SK-N-SH (cell line): ENCODE data around the gene PNPLA1. TPM values are rescaled to one million over a fixed set of nuclear protein-coding genes. Genes with fewer than 3 reads are reported as not detected.

Experiments used
- FOXJ3 ChIP-seq: sonication (generic); formaldehyde crosslinking; IDR thresholded peaks from 2 replicates; pipeline ENCODE4 v1.5.1; 2020; ENCODE audit warnings: mild to moderate bottlenecking, missing genetic modification reagents
- PBX3 ChIP-seq: IDR thresholded peaks from 2 replicates; pipeline ENCODE4; 2012
- RCOR1 ChIP-seq: fragments of 150-350 bp; IDR thresholded peaks from 2 replicates; pipeline ENCODE4 v1.6.1; 2017; ENCODE audit warnings: antibody characterized with exemption, low read length
- ZBTB33 ChIP-seq: IDR thresholded peaks from 2 replicates; pipeline ENCODE4 v1.4.0; 2012; ENCODE audit warnings: low read depth, borderline replicate concordance
- polyA plus RNA-seq, 3 experiments: library from polyadenylated mRNA; depleted of rRNA; stranded (reverse); fragments of >200 nt; gene quantifications; 2 replicates each; pipeline ENCODE4 v1.2.3, GENCODE V29; 2012

PNPLA1 gene
- polyA plus RNA-seq, 1 of the 3 experiments (the other 2 are of a cell fraction), result not detected

GRCh38 chr6:36357872-36358225, 88.0 kb downstream of the PNPLA1 start (continued):
- no peak for TF ChIP-seq ZBTB33
- TF ChIP-seq RCOR1, result no peak
- no peak for TF ChIP-seq PBX3
- TF ChIP-seq FOXJ3 (CRISPR knock-in tag), result no peak

Other genes with a start within 250 kb of the PNPLA1 start
- gene SLC26A8, start 245.4 kb upstream of the PNPLA1 start, polyA plus RNA-seq (2012; rRNA removed), result not detected in 2 replicates
- 19.8 and 27.4 TPM in 2 replicates for gene MAPK14, start 242.3 kb upstream of the PNPLA1 start, polyA plus RNA-seq (2012; rRNA removed)
- gene MAPK13, start 139.5 kb upstream of the PNPLA1 start, polyA plus RNA-seq (2012; rRNA removed), result 1.9 and 2.3 TPM in 2 replicates
- gene BRPF3, start 73.3 kb upstream of the PNPLA1 start, polyA plus RNA-seq (2012; rRNA removed), result 11.7 and 15.4 TPM in 2 replicates
- gene BNIP5, start 66.8 kb downstream of the PNPLA1 start, polyA plus RNA-seq (2012; rRNA removed), result not detected in 2 replicates
- 0.31 and 0.39 TPM in 2 replicates for gene ETV7, start 117.6 kb downstream of the PNPLA1 start, polyA plus RNA-seq (2012; rRNA removed)
- gene PXT1, start 172.8 kb downstream of the PNPLA1 start, polyA plus RNA-seq (2012; rRNA removed), result not detected in 2 replicates
- 29.0 and 36.1 TPM in 2 replicates for gene KCTD20, start 172.9 kb downstream of the PNPLA1 start, polyA plus RNA-seq (2012; rRNA removed)